ENCODE results near the gene TAGLN. TPM values are rescaled to one million over a fixed set of nuclear protein-coding genes. Genes with fewer than 3 reads are reported as not detected.

Gene TAGLN
- total and polyA plus RNA-seq, 2 of the 8 experiments (the other 6 are each of a cell fraction or from before 2014, with no cell fraction given), result 140 to 300 TPM

DNA sequence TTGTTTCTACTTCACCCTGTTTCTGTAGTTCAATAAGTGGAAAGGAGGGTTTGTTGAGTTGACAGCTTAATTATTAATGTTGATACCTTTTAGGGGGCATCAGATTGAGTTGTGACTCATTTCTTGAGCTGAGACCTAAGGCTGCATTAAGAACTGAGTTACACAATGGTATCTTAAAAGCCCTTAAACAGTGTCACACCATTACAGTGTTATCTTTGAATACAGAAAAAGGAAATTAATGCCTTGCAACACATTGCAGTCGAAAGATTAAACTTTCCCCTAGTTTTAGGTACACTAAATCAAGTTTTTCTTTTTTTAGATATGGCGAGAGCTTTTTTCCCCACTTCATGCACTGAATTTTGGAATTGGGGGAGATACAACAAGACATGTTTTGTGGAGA is 38.3 kb upstream of the TAGLN start:
- Histone ChIP-seq H3K4me1 (replicated peaks in 1 of 4; ENCODE audit: control insufficient read depth in 3 of 4, insufficient read depth in 4 of 4, low read length in 3 of 4) (no peaks in the 10 kb centered on the region), H3K56ac (replicated peaks; ENCODE audit: insufficient read length, low read depth, low read length) (no peak overlapping the region), H3K4me2 (ENCODE audit: insufficient read depth in 1 of 2, low read depth in 2 of 2, low read length in 2 of 2) (no peak overlapping the region), H3K36me3 (ENCODE audit: control insufficient read depth in 2 of 4, insufficient read depth in 4 of 4, low read length in 3 of 4) (peaks cover 17 to 74% (median 43%) of the 10 kb centered on the region in 4 experiments), H4K91ac (replicated peaks; ENCODE audit: insufficient read length, low read length) (no peak overlapping the region), H4K5ac (ENCODE audit: insufficient read length, low read depth, low read length) (no peak overlapping the region), H2BK120ac (replicated peaks; ENCODE audit: low read depth, low read length) (no peak overlapping the region), H2BK20ac (ENCODE audit: low read length) (no peak overlapping the region), H3K9me3 (ENCODE audit: insufficient read depth in 2 of 2, low read depth in 1 of 2, low read length in 1 of 2) (no peaks in the 10 kb centered on the region), H2BK5ac (ENCODE audit: low read depth, low read length) (no peak overlapping the region), H3K4ac (replicated peaks; ENCODE audit: insufficient read length, low read depth, low read length) (no peak overlapping the region), H2AFZ (ENCODE audit: low read length) (no peak overlapping the region), H2BK12ac (ENCODE audit: low read depth, low read length) (no peak overlapping the region), H3K79me1 (ENCODE audit: low read depth, low read length) (peaks cover 5% of the 10 kb centered on the region), H3K79me2 (ENCODE audit: control insufficient read depth in 1 of 2, insufficient read depth in 2 of 2, low read length in 2 of 2) (peaks cover 0 to 61% of the 10 kb centered on the region in 2 experiments; a peak in 2 of 4 replicates), H3K14ac (ENCODE audit: insufficient read length) (no peak overlapping the region), H4K8ac (ENCODE audit: extremely low read depth, insufficient read depth, low read length) (no peak overlapping the region), H3K27me3 (replicated peaks in 1 of 4; ENCODE audit: control insufficient read depth in 3 of 4, extremely low read depth in 1 of 4, insufficient read depth in 3 of 4, low read length in 3 of 4) (no peaks in the 10 kb centered on the region), H2AK5ac (ENCODE audit: low read depth, low read length) (no peak overlapping the region), H3K27ac (ENCODE audit: low read depth, low read length) (no peak overlapping the region), H2BK15ac (ENCODE audit: low read length) (no peak overlapping the region), H3K18ac (ENCODE audit: extremely low read depth, low read length) (no peak overlapping the region), H3K9ac (replicated peaks in 1 of 4; ENCODE audit: extremely low read depth in 1 of 4, low read depth in 3 of 4, low read length in 3 of 4) (no peak overlapping the region), H4K20me1 (replicated peaks in 1 of 2; ENCODE audit: control insufficient read depth in 1 of 2, insufficient read depth in 2 of 2, low read length in 2 of 2) (peaks cover 7 to 8% of the 10 kb centered on the region in 2 experiments), H3K23ac (ENCODE audit: insufficient read length) (no peak overlapping the region), H3K23me2 (ENCODE audit: low read depth, low read length) (no peaks in the 10 kb centered on the region), H3K4me3 (ENCODE audit: extremely low read depth in 1 of 4, insufficient read depth in 2 of 4, low read depth in 3 of 4, low read length in 4 of 4) (no peak overlapping the region)
- WGBS, 2 experiments (ENCODE audit: extremely low coverage in 1 of 2, insufficient coverage in 1 of 2, insufficient read length in 1 of 2, insufficient replicate concordance in 2 of 2, low coverage in 1 of 2, low lambda C conversion rate in 2 of 2, missing lambda C conversion rate in 1 of 2), result 88% methylated on average over 2 of the region's 2 CpGs; no CpG with 5 or more reads in 1 of the 2 experiments
- CTCF ChIA-PET (ENCODE audit: partially characterized antibody), result interaction anchor here (0.7 to 2.0 kb wide), 2 partner anchors 20 to 321 kb away, joined by 3 to 8 read pairs; no protein-coding TSS in a partner anchor
- no peak for DNase-seq (ENCODE audit: low read depth in 1 of 2, low spot score in 2 of 2)
- POLR2A ChIA-PET (ENCODE audit: partially characterized antibody), result interaction anchor here (0.7 to 5.4 kb wide), 5 partner anchors 12 to 19 kb away, joined by 3 to 35 read pairs (median 3); no protein-coding TSS in a partner anchor
- no peak for FAIRE-seq
- TF ChIP-seq SAP30 (IDR thresholded peaks at IDR 0.05; ENCODE audit: insufficient read depth, insufficient replicate concordance, low read length) (no peak), TEAD4 (IDR thresholded peaks at IDR 0.05; ENCODE audit: low read depth, low read length) (no peak), RFX5 (IDR thresholded peaks at IDR 0.05; ENCODE audit: borderline replicate concordance, low read depth, low read length) (no peak), BCL11A (IDR thresholded peaks at IDR 0.05; ENCODE audit: low read depth in 2 of 2, low read length in 2 of 2) (no peak), EGR1 (IDR thresholded peaks at IDR 0.05; ENCODE audit: borderline replicate concordance, low read depth, low read length) (no peak)
- TF ChIP-seq, protein P1, sequence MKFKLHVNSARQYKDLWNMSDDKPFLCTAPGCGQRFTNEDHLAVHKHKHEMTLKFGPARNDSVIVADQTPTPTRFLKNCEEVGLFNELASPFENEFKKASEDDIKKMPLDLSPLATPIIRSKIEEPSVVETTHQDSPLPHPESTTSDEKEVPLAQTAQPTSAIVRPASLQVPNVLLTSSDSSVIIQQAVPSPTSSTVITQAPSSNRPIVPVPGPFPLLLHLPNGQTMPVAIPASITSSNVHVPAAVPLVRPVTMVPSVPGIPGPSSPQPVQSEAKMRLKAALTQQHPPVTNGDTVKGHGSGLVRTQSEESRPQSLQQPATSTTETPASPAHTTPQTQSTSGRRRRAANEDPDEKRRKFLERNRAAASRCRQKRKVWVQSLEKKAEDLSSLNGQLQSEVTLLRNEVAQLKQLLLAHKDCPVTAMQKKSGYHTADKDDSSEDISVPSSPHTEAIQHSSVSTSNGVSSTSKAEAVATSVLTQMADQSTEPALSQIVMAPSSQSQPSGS (IDR thresholded peaks at IDR 0.05; ENCODE audit: low read length), result no peak
